Kidney tubule cell (primary cell): Measurements from ENCODE around the gene LRP3.
"Not testable (repeated sequence)": the region's sequence is repeated elsewhere in the genome, so short reads cannot be mapped to it uniquely, and the experiment has no call there.

Source experiments
- DNase-seq: peaks from one replicate; pipeline ENCODE4 v3.0.0-alpha.2; 2018; ENCODE audit warnings: low spot score

The LRP3 gene

DNA sequence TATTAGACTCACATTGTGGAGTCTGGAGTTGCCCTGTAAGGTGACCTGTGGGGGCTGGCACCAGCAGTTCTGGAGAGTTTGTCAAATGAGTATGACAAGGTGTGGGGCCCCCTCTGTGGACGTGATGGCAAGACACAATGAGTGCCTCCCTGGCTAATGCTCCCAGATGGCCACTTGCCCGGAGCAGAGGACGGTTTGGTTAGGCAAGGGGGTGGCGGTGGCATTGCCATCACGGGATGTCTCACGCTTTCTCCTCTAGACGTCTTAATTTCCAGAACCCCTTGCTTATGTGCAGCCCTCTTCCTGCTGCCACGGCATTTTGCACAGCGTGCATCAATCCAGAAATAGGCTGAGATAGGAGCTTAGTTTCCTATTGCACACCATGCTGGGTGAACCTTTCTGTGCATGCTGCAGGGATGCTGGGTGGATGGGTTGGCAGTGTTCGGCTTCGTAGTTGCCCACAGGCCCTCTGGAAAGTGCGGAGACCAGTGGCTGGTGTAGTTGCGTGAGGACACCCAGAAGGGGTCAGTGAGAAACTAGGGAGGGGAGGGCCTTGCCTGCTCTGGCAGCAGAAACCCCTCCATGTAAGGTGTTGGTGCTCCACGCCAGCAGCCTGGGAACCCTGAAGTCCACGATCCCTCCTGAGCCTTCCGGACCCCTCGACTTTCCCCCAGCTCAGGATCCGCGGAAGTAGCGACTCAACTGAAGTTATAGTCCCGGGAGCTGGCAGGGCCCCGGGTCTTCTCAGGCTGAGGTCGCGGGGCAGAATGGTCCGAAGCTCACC lies 18.1 kb upstream of the LRP3 start:
- peak; percentile 49 for DNase-seq

DNA sequence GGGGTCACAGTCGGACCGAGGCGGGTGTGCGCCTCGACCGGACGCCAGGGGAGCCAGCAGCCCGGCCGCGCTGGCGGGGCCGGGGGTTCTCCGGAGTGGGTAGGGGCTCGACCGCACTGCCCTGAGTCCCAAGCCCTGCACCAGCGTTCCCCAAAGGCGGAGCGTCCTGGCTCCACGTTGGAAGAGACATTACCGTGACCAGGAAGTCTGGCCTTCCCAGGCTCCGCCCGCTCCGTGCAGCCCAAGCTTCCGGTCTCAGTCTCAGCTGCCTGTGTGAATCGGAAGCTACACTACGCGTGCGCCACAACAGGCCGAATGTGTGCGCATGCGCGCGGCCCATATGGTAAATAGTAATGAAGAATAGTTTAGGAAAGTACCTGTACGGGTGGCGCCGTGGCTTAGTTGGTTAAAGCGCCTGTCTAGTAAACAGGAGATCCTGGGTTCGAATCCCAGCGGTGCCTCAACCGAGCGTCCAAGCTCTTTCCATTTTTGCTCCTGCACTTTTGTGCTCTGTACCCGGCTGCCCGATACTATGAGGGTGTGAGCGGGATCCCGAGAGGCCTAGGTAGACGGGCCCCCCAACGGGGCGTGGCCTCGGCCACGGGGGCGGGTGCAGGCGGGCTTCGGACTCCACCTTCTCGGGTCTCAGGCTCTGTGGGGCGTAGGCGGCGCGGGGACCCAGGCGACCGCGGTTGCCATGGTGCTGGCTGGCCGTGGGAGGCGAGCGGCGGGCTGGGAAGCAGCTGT lies 17.3 kb upstream of the LRP3 start:
- DNase-seq: peak; percentile 99

DNA sequence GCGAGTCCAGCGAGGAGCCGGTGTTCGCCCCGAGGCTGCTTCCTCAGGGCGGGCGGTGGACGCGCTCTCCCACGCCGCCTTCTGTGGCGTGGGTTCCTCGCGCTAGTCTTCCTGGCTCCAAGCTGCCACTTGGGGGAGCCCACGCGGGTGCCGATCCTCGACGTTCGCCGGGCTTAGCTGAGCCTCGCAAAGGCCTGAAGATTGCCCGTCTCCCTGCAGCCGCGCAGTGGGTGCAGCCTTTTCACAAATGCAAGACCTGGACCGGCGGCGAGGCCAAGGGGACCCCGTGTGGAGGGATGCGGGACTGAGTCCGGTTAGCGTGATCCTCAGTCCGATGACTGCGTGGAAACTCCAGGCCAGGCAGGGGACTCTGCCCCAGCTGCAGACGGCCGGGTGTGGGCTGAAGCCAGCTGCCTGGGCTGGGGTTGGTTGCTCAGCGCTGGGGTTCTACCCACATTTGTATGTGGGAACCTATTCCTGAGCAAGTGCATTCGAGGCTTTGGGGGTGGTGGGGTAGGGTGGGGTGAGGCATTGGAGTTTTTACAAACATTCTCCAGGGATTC lies 16.6 kb upstream of the LRP3 start:
- DNase-seq: no peak

DNA sequence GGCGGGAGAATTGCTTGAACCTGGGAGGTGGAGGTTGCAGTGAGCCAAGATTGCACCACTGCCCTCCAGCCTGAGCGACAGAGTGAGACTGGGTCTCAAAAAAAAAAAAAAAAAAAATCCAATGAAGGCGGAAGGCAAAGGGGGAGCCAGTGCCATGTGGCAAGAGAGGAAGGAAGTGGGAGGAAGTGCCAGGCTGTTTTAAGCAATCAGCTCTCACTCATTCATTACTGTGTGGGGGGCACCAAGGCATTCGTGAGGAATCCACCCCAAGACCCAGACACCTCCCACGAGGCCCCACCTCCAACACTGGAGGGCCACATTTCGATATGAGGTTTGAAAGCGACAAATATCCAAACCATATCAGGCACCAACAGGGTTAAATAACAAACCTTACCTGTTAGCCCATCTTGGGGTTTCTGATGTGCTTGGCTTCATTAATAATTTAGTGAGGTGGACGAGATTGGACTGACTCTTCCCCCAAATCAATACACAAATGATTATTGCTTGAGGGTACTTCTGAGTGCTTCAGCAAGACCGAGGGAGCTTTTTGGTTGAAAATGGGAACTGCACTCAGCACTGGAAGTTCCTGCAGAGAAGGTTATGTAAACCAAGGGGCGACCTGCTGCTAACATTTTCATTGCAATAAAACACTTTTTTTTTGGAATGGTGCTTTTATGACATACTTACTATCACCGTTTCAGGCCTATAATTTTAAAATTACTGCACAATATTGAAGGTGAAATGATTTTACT lies 7.5 kb upstream of the LRP3 start:
- DNase-seq: no peak

DNA sequence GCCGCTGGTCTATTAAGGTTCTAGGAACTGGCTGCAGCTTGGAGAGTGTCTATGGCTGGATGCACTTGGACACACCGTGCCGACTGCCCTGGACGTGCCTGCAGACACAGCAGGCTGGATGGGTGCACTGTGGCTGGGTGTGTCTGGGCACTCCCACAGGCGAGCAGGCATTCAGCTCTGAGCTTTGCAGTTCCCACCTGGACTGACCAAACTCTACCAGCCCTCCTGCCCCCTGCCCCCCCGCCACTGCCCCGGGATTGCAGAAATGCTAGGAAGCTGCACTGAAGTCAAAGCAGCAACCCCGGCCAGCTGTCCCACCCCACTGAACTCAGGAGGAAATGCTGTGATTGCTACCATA lies 7.0 kb upstream of the LRP3 start:
- DNase-seq: peak; percentile 33

DNA sequence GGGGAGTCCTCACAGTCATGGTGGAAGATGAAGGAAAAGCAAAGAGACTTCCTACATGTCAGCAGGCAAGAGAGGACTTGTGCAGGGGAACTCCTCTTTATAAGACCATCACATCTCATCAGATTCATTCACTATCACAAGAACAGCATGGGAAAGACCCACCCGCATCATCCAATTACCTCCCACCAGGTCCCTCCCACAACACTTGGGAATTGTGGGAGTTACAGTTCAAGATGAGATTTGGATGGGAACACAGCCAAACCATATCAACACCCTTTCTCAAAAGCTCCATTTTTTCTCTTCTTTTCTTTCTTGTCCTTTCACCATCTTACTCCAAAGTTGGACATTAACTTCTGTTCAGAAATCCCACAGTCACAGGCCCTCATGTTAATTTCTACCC lies 4.7 kb upstream of the LRP3 start:
- DNase-seq: no peak

DNA sequence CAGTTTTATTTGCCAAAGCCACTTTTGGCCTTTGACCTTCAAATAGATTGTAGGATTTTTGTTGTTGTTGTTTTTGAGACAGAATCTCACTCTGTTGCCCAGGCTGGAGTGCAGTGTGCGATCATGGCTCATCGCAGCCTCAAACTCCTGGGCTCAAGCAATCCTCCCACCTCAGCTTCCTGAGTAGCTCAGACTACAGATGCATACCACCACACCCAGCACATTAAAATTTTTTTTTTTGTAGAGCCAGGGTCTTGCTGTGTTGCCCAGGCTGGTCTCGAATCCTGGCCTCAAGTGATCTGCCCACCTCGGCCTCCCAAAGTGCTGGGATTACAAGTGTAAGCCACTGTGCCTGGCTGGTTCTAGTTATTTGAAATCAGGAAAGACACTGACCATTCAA lies 3.0 kb upstream of the LRP3 start:
- not testable (repeated sequence) for DNase-seq

DNA sequence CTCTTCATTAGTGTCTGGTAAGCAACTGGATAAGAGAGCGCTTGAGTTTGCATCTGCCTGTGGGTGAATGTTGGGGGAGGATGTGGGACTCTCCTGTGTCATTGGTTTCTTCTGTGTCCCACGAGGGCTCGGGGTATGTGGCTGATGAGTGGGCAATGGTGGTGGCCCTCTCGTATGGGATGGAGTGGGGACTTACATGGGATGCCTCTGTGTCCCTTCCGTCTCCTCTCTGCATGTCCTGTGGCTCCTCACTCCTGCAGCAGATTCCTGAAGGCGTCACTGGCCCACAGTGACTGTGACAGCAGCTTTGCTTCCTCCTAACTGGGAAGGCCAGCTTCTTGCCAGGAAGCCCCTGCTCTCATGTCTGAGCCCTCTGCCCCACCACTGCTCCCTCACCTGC lies 2.6 kb upstream of the LRP3 start:
- no peak for DNase-seq

DNA sequence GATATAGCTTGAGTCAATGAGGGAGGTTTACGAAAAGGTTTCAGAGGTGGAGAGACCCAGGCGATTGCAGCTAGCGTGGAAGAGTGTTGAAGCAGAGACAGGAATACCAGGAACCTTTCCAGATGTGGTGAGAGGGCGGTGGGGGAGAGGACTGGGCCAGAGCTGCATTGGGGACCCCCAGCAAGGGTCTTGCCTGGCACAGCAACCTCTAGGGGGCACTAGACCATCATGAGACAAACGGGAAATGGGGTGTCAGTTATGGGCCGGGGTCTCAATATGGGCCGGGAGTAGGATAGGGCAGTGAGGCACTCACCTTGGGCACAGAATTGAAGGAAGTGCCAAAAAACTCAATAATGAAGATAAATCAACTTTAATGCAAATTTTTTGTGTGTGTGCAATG lies 2.1 kb upstream of the LRP3 start:
- DNase-seq: no peak

DNA sequence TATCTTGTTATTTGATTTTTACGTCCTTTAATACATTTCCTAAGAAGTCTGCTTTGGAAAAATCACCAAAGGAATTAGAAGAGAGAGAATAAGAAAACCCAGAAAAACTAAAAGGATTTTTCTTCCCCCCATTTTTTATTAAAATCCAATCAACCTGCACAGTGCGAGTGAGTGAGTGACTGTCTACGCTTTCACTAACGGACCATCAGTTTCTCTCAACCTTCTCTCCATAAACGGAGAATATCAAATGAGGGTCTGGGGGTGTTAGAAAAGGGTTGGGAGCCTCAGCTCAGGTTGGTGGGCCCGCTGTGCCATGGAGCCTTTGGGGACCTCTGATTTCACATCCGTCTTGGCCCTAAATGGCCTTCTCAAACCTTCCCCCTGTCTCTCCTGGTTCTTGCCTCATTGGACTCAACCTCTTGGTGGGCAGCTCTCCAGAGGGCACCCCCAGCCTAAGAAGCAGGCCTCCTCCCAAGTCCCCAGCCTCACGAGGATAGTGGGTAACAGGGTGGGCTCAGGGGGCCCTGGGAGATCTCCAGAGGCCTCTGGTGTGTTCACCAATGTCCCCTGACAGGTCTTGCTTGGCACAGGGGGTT lies 763 bp upstream of the LRP3 start:
- DNase-seq: no peak

DNA sequence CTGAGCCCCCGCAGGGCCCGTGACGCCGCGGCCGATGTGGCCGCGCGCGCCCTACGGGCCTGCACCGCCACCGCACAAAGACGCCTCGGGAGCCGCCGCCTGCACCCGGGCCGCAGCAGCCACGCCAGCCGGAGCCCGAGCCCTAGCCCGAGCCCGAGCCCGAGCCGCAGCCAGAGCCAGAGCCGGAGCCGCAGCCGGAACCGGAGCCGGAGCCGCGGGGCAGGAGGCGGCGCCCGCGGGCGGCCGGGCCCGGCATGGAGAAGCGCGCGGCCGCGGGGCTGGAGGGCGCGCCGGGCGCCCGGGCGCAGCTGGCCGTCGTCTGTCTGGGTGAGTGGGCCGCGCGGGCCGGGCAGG lies 379 bp downstream of the LRP3 start:
- DNase-seq: peak; percentile 10

DNA sequence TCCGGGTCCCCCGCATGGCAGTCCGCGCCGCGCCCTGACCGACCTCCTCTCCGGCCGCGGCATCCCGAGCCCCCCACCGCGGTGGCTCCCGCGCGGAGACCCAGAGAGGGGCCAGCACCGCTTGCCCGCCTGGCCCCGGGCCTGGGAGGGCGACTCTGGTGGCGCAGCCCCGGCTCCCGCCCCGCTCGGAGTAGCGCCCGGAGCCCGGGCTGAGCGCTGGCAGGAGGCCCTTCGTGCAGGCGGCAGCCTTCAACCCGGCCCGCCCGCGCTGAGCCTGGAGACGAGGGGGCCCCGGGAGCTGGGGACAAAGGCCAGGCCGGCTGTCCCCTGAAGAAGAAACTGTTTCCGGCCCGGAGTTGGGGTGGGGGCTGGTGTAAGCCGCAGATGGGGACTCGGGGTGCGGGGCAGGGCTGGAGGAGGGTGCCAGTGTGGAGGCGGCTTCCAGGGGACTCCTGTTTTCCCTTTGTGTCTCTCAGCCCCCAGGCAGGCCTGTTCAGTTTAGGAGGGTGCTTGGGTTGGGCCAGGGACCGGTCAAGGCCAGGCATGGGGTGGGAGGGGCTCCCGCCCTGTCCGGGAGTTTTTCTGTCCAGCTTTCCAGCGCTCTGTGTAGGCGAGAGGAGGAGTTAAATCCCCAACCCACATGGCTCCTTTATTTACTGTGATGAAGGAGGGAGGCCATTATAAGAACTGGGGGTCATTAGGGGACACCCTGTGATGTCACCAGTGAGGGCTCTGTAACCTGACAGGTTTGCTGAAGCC lies 935 bp downstream of the LRP3 start:
- peak; percentile 35 for DNase-seq

DNA sequence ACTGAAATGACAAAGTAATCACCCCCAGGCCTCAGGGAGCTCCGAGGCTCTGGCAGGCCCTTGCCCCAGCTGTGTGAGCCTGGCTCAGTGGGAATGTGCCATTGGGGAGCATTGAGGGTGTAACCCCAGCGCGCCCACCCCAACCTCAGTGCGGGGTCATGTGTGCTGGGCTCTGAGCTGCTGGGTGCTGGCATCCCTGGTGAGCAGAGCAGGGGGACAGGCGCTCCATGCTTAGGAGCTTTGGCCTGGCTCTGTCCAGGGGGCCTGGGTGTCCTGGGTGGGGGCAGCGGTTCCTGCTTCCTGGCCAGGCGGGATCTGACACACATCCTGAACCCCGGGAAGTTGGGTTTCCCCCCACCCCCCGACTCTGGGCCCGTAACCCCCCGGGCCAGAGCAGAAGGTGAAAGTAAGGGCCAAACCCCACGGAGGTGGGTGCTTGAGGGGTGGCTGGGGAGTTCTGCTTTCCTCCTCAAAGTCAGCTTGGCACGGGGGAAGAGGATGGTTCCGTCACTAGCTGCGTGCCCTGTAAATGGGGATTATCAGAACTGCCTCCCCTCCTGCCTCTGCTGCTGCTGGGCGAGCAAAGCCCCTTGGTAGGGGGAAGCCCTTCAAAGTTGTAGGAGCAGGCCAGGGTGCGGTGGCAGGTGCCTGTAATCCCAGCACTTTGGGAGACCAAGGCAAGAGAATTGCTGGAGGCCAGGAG lies 1.7 kb downstream of the LRP3 start:
- no peak for DNase-seq

DNA sequence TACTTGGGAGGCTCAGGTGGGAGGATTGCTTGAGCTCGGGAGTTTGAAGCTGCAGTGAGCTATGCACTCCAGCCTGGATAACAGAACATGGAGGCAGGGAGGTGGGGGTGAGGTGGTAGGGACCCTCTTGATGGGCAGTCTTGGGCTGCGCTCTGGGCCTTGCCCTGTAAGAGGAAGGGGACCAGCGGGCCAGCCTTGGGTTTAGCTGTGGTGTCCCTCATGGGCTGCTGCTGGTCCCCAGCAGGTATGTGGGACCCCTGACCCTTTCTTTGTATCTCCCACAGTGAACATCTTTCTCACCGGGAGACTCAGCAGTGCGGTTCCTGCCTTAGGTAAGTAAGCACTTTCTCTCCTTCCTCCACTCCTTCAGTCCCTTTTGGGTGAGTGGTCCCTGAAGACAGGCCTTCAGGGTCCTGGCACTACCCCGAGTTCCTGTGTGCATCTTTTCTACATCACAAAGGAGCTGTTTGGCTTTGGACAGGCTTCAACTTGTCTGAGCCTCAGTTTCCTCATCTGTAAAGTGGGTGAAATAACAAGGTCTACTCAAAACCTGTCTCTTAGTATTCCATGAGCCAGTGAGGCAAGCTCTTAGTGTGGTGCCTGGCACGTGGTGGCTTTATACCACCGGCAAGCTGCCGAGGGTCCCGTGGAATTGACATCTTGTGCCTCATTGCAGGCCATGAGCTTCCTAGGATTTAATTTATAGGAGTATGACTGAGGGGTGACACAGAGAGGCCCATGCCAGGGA lies 2.5 kb downstream of the LRP3 start:
- DNase-seq: no peak

DNA sequence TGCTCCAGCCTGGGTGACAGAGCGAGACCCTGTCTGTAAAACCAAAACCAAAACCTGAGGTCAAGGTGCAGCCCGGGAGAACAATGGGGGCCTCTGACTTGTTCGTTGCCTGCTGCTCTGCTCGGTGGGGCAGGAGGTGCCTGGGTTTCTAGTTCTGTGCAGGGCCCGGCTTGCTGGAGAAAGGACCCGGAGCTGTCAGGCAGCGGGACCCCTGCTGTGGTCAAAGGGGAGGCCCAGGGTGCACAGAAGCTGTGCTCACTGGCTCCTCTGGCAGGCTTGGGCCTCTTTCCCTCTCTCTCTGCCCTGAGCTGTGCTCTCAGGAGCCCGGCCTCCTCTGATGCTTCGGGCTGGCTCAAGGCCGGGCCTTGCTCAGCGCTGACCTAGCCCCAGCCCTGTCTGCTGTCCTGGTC lies 3.5 kb downstream of the LRP3 start:
- DNase-seq: no peak

DNA sequence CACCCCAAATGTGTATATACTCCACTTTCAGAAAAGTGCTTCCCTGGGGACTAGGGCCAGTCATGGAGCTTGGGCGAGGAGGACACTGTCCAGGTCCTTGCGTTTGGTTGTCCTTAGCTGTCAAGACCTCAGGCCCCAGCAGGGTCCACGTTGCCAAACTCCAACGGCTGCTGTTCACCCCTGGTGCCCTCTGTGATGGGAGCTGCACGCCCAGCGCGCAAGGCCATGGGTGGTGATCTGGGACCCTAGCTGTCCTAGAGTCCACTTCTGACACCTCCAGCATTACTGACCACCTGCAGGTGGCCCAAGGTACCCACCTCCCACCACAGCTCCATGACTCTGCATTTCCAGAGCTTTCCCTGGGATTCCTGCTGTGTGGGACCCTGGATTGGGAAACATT lies 4.0 kb downstream of the LRP3 start:
- DNase-seq: no peak

DNA sequence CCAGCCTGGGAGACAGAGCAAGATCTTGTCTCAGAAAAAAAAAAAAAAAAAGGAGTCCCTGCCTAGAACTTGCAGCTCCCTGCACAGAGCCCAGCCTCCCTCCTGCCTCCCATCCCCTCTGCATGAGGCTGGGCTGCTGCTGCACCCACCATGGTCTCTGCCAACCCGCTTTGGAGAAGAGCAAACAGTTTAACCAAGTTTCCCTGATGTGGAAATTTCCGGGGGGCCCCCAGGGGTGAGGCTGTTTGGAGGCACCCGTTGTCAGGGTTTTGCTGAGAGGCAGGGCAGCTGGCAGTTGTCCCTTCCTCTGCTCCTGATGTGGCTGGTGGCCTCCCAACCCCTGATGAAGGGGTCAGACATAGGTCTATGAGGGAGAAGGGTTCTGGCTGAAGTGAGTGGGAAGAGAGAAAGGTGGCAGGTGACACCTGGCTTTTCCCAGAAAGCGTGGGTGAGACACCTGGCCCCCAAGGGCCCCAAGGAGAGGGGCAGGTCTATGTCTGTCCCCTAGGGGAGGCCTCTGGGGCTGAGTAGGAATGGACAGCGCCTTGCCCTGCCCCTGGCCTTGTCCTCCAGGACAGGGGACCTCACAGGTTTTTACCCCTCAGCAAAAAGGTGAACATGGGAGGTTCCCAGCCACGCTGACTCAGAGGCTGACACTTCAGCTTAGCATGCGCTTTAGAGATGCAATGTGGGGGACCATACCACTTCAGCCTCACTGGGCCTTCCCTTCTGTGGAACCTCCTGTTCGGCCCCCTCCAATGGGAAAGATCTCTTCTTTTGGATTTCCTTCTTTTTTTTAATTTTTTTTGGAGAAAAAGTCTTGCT lies 5.5 kb downstream of the LRP3 start:
- peak; percentile 34 for DNase-seq

DNA sequence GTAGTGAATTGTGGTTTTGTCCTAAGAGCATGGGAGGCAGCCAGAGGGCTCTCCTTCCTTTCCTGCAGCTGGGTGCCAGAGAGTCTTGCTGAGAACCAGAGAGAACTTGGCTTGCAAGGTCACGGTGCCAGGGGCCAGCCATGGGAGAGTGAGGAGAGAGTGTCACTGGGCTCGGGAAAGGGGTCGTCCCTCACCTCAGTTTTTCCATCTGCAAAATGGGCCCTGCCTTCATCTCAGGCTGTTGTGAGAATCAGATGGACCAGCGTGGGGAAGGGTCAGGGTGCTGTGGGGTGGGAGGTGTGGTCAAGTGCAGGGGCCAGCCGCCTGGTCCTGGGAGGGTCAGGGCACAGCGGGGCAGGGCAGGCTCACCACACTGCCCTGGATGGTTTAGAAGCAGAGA lies 7.3 kb downstream of the LRP3 start:
- DNase-seq: no peak

DNA sequence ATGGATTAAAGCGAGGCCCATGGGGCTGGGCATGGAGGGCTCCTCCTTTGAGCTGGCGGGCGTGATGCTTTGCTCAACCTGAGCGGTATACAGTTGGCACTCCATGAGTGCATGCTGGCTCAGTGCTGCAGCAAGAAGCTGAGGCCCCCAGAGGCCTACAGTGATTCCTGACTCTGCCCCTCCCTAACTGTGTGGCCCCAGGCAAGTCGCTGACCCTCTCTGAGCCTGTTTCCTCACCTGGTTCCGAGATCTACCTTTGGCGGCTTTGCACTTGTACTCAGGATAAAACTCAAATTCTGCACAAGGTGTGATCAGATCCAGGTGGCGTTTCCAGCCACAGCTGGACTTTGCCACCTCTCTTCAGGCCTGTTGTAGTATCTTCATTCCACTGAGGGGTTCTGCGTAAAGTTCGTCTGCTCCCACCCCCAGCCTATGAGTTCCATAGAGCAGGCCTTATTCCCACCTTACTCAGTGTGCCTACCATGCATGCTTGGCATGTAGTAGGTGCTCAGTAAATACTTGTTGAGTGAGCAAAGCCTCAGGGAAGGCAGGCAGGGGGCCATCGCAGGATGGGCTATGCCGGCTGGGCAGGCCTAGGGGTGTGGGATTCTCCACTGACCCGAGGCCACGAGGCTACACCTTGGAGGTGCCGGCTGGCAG lies 7.9 kb downstream of the LRP3 start:
- no peak for DNase-seq
